IPS-18c (cell line): Measurements from ENCODE around the gene SLC4A5.

Experiments
- H3K4me3 ChIP-seq: 2 replicates; pipeline ENCODE4 v1.7.0; 2013; ENCODE audit warnings: low read depth, mild to moderate bottlenecking, low read length, moderate library complexity; ENCODE audit not compliant: insufficient read depth
- H3K9me3 ChIP-seq: one replicate; pipeline ENCODE4 v1.6.1; 2013; ENCODE audit warnings: mild to moderate bottlenecking, low read length, moderate library complexity; ENCODE audit not compliant: control insufficient read depth, insufficient read depth

SLC4A5 gene

DNA sequence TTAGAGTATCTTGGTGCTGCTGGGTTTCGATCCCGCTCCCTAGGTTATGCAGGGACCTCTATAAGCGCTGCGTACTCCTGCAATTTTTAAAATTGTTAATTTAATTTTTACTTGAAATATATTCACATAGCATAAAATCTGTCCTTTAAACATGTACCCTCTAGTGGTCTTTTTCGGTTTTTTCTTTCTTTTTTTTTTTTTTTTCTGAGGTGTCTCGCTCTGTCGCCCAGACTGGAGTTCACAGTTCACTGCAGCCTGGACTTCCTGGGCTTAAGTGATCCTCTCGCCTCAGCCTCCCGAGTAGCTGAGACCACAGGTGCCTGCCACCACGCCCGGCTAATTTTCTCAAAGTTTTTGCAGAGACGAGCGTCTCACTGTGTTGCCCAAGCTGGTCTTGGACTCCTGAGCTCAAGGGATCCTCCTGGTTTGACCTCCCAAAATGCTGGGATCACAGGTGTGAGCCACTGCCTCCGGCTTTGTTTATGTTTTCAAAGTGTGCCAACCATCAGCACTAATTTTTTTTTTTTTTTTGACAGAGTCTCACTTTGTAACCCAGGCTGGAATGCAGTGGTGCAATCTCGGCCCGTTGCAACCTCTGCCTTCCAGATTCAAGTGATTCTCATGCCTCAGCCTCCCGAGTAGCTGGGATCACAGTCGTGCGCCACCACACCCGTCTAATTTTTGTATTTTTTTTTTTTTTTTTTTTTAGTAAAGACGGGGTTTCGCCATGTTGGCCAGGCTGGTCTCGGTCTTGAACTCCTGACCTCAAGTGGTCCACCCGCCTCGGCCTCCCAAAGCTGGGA is 164.0 kb downstream of the SLC4A5 start:
- Histone ChIP-seq H3K9me3 (no peaks in the 10 kb centered on the region), H3K4me3 (peak overlapping the region; percentile 97; the same call in 1 of the 2 replicates)

- H3K9me3 ChIP-seq: no peaks in the 10 kb centered on the region
- H3K4me3 ChIP-seq: peak within 1 kb of the TSS; percentile 97
Observed at GRCh38 chr2:74178211-74179062, 164.8 kb downstream of the SLC4A5 start, which contains the start of gene MOB1A. MOB1A (minus strand) TSS chr2:74178879; CDS start chr2:74178674, 205 bp downstream.

DNA sequence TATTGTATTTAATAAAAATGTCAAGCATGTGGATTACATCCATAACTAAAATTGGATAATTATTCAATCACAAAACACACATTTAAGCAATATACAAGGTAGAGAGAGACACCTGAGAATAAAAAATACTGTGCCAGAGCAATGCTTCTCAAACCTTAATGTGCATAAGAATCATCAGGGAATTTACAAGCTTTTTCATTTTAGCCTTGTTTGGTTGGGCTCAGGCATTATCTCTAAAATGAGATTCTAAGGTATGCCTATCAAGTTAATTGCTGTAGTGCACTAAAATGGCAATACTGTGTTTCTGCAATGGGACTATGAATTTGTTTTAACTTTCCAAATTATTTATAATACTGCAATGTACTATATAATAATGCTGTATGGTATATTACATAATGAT is 165.5 kb downstream of the SLC4A5 start:
- H3K4me3 ChIP-seq: peak overlapping the region; percentile 97
- no peaks in the 10 kb centered on the region for H3K9me3 ChIP-seq

DNA sequence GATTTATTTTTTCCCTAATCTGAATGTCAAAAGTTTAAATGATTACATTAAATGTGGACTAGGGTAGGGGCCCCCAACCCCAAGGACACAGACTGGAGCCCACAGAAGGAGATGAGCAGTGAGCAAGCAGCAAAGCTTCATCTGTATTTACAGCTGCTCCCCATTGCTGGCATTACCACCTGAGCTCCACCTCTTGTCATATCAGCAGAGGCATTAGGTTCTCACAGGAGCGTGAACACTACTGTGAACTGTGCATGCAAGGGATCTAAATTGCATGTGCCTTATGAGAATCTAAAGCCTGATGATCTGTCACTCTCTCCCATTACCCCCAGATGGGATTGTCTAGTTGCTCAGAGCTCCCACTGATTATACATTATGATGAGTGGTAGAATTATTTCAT is 168.3 kb downstream of the SLC4A5 start:
- Histone ChIP-seq H3K9me3 (no peaks in the 10 kb centered on the region), H3K4me3 (no peak overlapping the region)

DNA sequence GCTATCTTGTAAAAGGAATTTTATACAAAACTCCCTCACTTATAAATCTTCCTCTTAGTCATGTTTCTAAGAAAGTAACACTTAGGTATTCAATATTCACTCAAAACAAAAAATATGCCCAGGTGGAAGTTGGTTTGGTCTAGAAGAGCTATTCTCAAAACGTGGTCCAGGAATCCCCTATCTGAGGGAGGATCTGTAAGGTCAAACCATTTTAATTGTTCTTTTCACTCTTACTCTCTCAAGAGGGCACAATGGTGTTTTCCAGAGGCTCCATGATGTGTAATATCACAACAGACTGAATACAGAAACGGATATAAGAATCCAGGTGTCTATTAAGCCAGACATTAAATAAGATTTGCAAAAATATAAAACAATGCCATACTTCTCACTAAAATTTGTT is 174.5 kb downstream of the SLC4A5 start:
- peaks cover 2% of the 10 kb centered on the region for H3K9me3 ChIP-seq
- no peak overlapping the region for H3K4me3 ChIP-seq
